ENCODE measurements around the gene MLPH.

MLPH gene

GRCh38 chr2:237459226-237459625 lies 27.8 kb upstream of the MLPH start:
- DNase-seq: no peak

- DNase-seq: peak in 1 of 2 donors; percentile 41
These were observed 27.3 kb upstream of the MLPH start for GRCh38 chr2:237459741-237460174.

- no peak for DNase-seq
These were observed 22.2 kb upstream of the MLPH start for GRCh38 chr2:237464757-237465391.

DNA sequence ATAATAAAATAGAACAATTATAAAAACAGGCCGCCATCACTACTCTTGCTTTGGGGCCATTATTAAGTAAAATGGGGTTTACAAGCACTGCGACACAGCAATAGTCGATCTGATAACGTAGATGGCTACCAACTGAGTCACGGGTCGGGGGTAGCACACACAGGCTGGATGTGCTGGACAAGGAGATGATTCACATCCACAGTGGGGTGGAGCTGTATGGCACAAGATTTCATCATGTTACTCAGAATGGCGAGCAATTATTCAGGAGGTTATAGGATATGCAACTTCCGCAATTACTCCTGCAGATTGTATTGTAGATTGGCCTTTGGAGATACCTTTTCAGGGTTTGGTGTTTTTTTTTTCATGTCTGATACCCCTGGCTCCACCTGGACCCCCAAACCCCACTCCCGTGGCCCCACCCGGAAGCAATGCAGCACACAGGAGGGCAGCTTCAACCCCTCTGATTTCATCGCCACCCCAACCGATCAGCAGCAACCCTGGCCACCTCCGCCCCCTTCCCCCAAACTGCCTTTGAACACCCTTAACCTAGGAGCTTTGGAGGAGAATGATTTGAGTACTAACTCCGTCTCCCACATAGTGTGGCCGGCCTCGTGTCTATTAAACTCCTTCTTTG lies 21.4 kb upstream of the MLPH start:
- no peak for DNase-seq

GRCh38 chr2:237466211-237466610 lies 20.8 kb upstream of the MLPH start:
- DNase-seq: no peak

GRCh38 chr2:237467447-237468179 lies 19.4 kb upstream of the MLPH start:
- no peak for DNase-seq

DNA sequence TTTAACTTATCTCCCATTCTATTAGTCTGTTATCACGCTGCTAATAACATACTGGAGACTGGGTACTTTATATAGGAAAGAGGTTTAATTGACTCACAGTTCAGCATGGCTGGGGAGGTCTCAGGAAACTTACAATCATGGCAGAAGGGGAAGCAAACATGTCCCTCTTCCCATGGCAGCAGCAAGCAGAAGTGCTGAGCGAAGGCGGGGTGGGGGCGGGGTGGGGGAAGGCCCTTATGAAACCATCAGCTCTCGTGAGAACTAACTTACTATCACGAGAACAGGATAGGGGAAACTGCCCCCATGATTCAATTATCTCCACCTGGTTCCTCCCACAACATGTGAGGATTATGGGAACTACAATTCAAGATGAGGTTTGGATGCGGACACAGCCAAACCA lies 17.6 kb upstream of the MLPH start:
- DNase-seq: peak; percentile 65 to 81

- no peak for DNase-seq
These were observed 17.2 kb upstream of the MLPH start for GRCh38 chr2:237469849-237470248.

GRCh38 chr2:237470914-237471313 lies 16.1 kb upstream of the MLPH start:
- no peak for DNase-seq

GRCh38 chr2:237471438-237472186 lies 15.4 kb upstream of the MLPH start:
- peak; percentile 15 to 52 for DNase-seq

- DNase-seq: no peak
These were observed 14.8 kb upstream of the MLPH start for GRCh38 chr2:237472187-237472712.

- DNase-seq: no peak
These were observed 13.9 kb upstream of the MLPH start for GRCh38 chr2:237472909-237473877.

DNA sequence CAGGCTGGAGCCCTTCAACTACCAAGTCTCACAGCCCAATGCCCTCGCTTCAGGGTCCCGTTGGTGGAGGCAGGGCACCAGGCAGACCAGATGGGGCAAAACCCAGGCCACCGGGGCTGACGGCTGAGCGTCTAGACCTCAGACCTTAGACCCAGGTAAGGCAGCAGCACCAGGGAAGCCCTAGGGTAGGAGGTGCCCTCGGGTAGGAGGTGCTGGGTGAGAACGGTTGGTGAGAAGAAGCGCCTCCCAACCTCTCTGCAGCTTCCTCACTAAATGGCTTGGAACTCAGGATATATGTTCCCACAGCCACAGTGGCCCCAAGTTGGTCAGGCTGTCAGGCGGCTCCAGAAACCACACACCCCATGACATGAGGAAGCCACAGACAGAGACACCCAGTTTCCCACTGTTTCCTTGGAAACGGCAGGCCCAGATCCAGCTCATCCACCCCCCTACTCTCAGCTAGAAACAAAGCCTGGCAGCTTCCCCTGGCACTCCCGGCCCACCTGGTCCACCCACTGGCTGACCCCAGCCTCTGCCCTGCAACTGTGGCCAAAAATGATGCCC lies 13.1 kb upstream of the MLPH start:
- peak; percentile 77 to 94 for DNase-seq

GRCh38 chr2:237474442-237474911 lies 12.6 kb upstream of the MLPH start:
- peak; percentile 18 to 66 for DNase-seq

GRCh38 chr2:237474931-237475703 lies 11.9 kb upstream of the MLPH start:
- peak; percentile 45 to 64 for DNase-seq

- peak; percentile 18 to 60 for DNase-seq
These were observed 11.3 kb upstream of the MLPH start for GRCh38 chr2:237475704-237476141.

DNA sequence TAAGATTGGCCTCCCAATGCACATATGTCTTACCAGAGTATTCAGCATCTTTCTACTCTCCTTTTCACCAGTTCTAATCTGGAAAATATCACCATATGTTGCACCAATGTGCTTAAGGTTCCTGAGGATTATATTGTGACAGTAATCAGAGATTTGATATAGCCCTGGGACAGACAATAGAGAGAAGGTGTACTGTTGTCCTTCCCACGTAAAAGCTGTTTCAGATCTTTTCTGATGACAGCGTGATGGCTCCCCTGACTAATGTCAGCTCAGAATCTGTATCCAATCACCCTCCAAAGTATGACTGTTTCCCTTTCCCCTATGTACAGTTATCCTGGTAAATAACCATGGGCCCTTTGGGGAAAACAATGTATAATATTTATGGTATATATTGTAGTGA lies 9.0 kb upstream of the MLPH start:
- no peak for DNase-seq

DNA sequence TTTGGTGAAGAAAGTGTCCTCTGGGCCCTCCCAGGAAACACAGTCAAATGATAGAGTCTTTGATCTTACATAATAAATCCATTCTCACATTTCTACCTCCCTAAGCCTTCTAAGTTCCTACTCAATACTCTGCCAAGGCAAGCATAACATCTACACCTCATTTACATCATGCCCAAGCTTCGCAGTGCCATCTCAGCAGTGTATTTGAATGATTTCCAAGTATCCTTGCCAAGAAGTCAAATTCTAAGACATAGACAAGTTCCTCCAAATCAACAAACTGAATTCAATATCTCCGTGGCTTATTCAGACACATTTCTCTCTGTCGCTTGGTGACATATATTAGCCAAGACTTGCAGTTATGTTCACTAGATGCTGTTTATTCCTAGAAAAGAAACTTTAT lies 8.1 kb upstream of the MLPH start:
- no peak for DNase-seq

GRCh38 chr2:237479747-237480146 lies 7.3 kb upstream of the MLPH start:
- DNase-seq: no peak

DNA sequence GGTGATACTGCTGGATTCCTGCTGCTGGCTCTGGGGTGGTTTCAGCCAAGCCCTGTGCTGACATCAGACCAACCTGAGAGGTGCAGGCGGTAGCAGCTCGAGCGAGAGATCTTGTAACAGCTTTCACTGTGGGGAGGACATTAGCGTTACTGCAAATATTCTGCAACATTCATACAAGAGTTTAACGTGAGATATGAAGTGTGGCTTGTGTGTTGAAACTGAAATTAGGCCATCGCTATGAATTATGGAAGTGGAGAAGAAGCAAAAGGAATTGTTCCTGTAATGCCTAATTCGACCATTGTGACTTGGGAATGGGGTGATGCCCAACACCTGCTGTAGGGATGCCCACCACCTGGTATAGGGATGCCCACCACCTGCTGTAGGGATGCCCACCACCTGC lies 6.5 kb upstream of the MLPH start:
- peak in 1 of 2 donors; percentile 15 for DNase-seq
